WTC11 (cell line): ENCODE measurements around the gene ATP6V0B. TPM values are rescaled to one million over a fixed set of nuclear protein-coding genes. Genes with fewer than 3 reads are reported as not detected.

ENCODE experiments used
- ATAC-seq: fragments of 200-7000 bp; cut with Tn5 transposase; 2 replicates; pipeline ENCODE4 v1.10.0; 2021; ENCODE audit warnings: mild to moderate bottlenecking, moderate library complexity
- CTCF ChIA-PET: fragments of 300-600 bp; sonication (Branson Sonifier 250); formaldehyde crosslinking; loops from one replicate; lab custom pipeline; 2021; ENCODE audit warnings: antibody characterized with exemption; lab: Charles Lee
- POLR2A ChIA-PET: fragments of 350-600 bp; sonication (Branson Sonifier 250); formaldehyde crosslinking; loops from one replicate; lab custom pipeline; 2021; ENCODE audit warnings: antibody characterized with exemption; lab: Charles Lee
- DNase-seq: peaks from one replicate; pipeline ENCODE4 v3.0.0; 2021; ENCODE audit warnings: low spot score
- H3K27ac Mint-ChIP-seq: 2 replicates; pipeline ENCODE4 v1.8.0; 2021; ENCODE audit warnings: mixed read lengths
- H3K27me3 Mint-ChIP-seq: 2 replicates; pipeline ENCODE4 v1.8.0; 2021; ENCODE audit warnings: low read depth, mild to moderate bottlenecking, moderate library complexity, mixed read lengths
- H3K36me3 Mint-ChIP-seq: 2 replicates; pipeline ENCODE4 v1.8.0; 2021; ENCODE audit warnings: mixed read lengths
- H3K4me1 Mint-ChIP-seq: 2 replicates; pipeline ENCODE4 v1.8.0; 2022; ENCODE audit warnings: mixed read lengths
- H3K4me3 Mint-ChIP-seq: 2 replicates; pipeline ENCODE4 v1.8.0; 2021; ENCODE audit warnings: mild to moderate bottlenecking, moderate library complexity, mixed read lengths
- H3K9me3 Mint-ChIP-seq: 2 replicates; pipeline ENCODE4 v1.8.0; 2021; ENCODE audit warnings: mixed read lengths
- CDX4 ChIP-seq: fragments of 250-450 bp; sonication (Bioruptor Pico); IDR thresholded peaks from 2 replicates; pipeline ENCODE4 v1.9.0; 2021; ENCODE audit warnings: moderate library complexity, mild to moderate bottlenecking, inconsistent platforms, borderline replicate concordance
- E2F1 ChIP-seq: sonication (generic); formaldehyde crosslinking; IDR thresholded peaks from 2 replicates; pipeline ENCODE4 v1.8.0; 2022; ENCODE audit warnings: mild to moderate bottlenecking, missing genetic modification reagents
- ELF4 ChIP-seq: sonication (generic); formaldehyde crosslinking; IDR thresholded peaks from 2 replicates; pipeline ENCODE4 v1.8.1; 2022; ENCODE audit warnings: low read depth, mild to moderate bottlenecking, moderate library complexity, missing genetic modification reagents
- ESRRA ChIP-seq: sonication (generic); formaldehyde crosslinking; IDR thresholded peaks from 2 replicates; pipeline ENCODE4 v1.8.1; 2022; ENCODE audit warnings: mild to moderate bottlenecking, missing genetic modification reagents, borderline replicate concordance
- FOXP4 ChIP-seq: sonication (generic); formaldehyde crosslinking; IDR thresholded peaks from 2 replicates; pipeline ENCODE4 v1.8.0; 2022; ENCODE audit warnings: mild to moderate bottlenecking, missing genetic modification reagents
- IRF2 ChIP-seq: sonication (generic); formaldehyde crosslinking; IDR thresholded peaks from 2 replicates; pipeline ENCODE4 v1.8.0; 2022; ENCODE audit warnings: low read depth, missing genetic modification reagents, borderline replicate concordance
- NR1H2 ChIP-seq: sonication (generic); formaldehyde crosslinking; IDR thresholded peaks from 2 replicates; pipeline ENCODE4 v1.9.0; 2021; ENCODE audit warnings: mild to moderate bottlenecking, moderate library complexity, missing genetic modification reagents
- SMAD4 ChIP-seq: sonication (generic); formaldehyde crosslinking; IDR thresholded peaks from 2 replicates; pipeline ENCODE4 v1.8.0; 2022; ENCODE audit warnings: mild to moderate bottlenecking, missing genetic modification reagents
- TCF7 ChIP-seq: sonication (generic); formaldehyde crosslinking; IDR thresholded peaks from 2 replicates; pipeline ENCODE4 v1.8.0; 2022; ENCODE audit warnings: mild to moderate bottlenecking, low read depth, missing genetic modification reagents, moderate library complexity
- TEAD1 ChIP-seq: sonication (generic); formaldehyde crosslinking; IDR thresholded peaks from 2 replicates; pipeline ENCODE4 v1.8.0; 2022; ENCODE audit warnings: mild to moderate bottlenecking, missing genetic modification reagents
- TEAD4 ChIP-seq: sonication (generic); formaldehyde crosslinking; IDR thresholded peaks from 2 replicates; pipeline ENCODE4 v1.8.0; 2022; ENCODE audit warnings: mild to moderate bottlenecking, missing genetic modification reagents
- ZNF317 ChIP-seq: sonication (generic); formaldehyde crosslinking; IDR thresholded peaks from 2 replicates; pipeline ENCODE4 v1.8.1; 2023; ENCODE audit warnings: low read depth, mild to moderate bottlenecking, moderate library complexity, missing genetic modification reagents, borderline replicate concordance
- total RNA-seq: library from RNA; stranded (reverse); gene quantifications from 3 replicates; pipeline ENCODE4 v1.2.3, GENCODE V29; 2021
- TF ChIP-seq, protein P1 (sequence below): fragments of 250-450 bp; sonication (Bioruptor Pico); conservative IDR thresholded peaks from 2 replicates; pipeline ENCODE4 v1.9.0; 2021; ENCODE audit warnings: mild to moderate bottlenecking
- TF ChIP-seq, protein P2 (sequence below): sonication (generic); formaldehyde crosslinking; IDR thresholded peaks from 2 replicates; pipeline ENCODE4 v1.8.1; 2023; ENCODE audit warnings: mild to moderate bottlenecking, missing genetic modification reagents, moderate library complexity
- TF ChIP-seq, protein P3 (sequence below): sonication (generic); formaldehyde crosslinking; IDR thresholded peaks from 2 replicates; pipeline ENCODE4 v1.8.1; 2022; ENCODE audit warnings: low read depth, missing genetic modification reagents, borderline replicate concordance
- TF ChIP-seq, protein P4 (sequence below): sonication (generic); formaldehyde crosslinking; IDR thresholded peaks from 2 replicates; pipeline ENCODE4 v1.8.0; 2023; ENCODE audit warnings: mild to moderate bottlenecking, missing genetic modification reagents

The ATP6V0B gene
- total RNA-seq, 1 experiment from 2014 or later: 110 TPM

GRCh38 chr1:43938892-43939587 lies 35.7 kb upstream of the ATP6V0B start (continued):
- TF ChIP-seq E2F1 (CRISPR knock-in tag): no peak

DNA sequence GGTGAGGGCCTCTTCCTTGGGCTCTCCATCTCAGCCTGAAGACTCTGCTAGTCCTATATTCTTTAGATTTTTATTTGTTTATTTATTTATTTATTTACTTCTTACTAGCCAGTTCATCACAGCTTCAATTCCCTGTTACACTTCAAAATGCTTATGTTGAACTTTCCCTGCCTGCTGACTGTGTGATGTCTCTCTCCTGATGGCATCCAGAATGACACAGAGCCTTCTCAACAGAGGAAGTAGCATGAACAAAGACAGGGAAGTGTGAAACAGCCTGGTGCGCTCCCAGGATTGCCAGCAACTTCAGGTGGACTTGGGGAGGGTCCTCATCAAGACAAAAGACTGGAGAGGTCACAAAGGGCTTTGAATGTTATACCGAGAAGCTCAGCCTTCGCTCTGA lies 32.3 kb upstream of the ATP6V0B start:
- no peaks in the 10 kb centered on the region for H3K27me3 Mint-ChIP-seq
- CTCF ChIA-PET: interaction anchor here (1.2 to 9.9 kb wide), 3 partner anchors 8 to 176 kb away, joined by 6 to 172 read pairs (median 11); partner anchors contain the start of gene ARTN
- no peaks in the 10 kb centered on the region for H3K9me3 Mint-ChIP-seq
- peaks cover 52% of the 10 kb centered on the region for H3K4me1 Mint-ChIP-seq
- ATAC-seq: no peak
- TF ChIP-seq, protein P1, sequence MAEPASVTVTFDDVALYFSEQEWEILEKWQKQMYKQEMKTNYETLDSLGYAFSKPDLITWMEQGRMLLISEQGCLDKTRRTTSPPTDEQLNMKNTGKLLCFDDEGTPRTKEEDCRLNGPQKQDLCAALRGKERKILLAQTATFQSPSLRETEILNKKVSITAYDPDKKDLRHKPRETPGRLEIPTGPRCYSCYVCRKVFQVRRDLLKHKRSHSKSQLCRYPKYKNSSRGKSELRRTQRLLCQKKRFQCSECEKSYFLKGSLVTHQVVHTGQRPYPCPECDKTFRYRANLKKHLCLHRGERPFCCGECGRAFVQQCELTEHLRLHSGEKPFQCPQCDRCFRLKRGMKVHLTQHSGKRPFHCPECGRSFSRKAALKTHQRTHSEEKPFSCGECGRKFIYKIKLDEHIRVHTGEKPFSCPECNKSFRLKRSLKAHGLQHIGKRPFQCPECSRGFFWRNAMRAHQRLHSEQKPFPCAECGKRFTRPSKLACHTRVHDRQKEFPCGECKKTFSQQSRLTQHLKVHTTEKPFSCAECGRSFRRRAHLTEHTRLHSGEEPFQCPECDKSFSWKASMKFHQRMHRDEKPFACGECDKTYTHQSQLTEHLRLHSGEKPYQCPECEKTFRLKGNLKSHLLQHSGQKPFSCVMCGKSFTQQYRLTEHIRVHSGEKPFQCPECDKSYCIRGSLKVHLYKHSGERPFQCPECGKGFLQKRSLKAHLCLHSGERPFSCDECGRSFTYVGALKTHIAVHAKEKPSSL: no peak
- TF ChIP-seq TEAD1 (CRISPR knock-in tag) (no peak), TEAD4 (CRISPR knock-in tag) (no peak), IRF2 (no peak)
- TF ChIP-seq, protein P2, sequence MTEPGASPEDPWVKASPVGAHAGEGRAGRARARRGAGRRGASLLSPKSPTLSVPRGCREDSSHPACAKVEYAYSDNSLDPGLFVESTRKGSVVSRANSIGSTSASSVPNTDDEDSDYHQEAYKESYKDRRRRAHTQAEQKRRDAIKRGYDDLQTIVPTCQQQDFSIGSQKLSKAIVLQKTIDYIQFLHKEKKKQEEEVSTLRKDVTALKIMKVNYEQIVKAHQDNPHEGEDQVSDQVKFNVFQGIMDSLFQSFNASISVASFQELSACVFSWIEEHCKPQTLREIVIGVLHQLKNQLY (CRISPR knock-in tag): no peak
- POLR2A ChIA-PET: interaction anchor here (0.6 kb wide), 1 partner anchor 281 kb away, joined by 9 read pairs; no protein-coding TSS in a partner anchor
- no peak overlapping the region for H3K4me3 Mint-ChIP-seq
- DNase-seq: no peak
- no peak overlapping the region for H3K27ac Mint-ChIP-seq
- no peaks in the 10 kb centered on the region for H3K36me3 Mint-ChIP-seq

DNA sequence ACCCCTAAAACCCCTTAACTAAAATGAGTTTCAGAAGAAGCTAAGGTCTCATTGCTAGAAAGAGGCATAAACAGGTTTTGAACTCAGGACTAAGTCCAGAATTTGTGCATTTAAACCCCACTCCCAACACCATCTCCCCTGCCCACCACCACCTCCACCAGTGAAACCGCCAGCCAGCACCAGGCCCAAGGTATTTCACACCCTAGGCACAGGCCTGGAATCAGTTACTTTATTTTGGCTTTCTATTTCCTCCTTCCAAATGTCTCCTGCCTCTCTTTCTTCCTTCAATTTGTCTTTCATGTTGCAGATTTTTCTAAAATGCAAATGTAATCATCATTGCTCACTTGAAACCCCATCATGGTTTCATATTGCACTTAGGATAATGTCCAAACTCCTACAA lies 29.9 kb upstream of the ATP6V0B start:
- ChIA-PET POLR2A (no interaction called here), CTCF (interaction anchor here (1.2 to 9.9 kb wide), 4 partner anchors 10 to 182 kb away, joined by 3 to 172 read pairs (median 17); partner anchors contain the start of gene ARTN)
- Mint-ChIP-seq H3K36me3 (no peaks in the 10 kb centered on the region; the same call in 1 of the 2 replicates), H3K4me3 (no peak overlapping the region), H3K4me1 (peaks cover 40% of the 10 kb centered on the region), H3K27me3 (no peaks in the 10 kb centered on the region), H3K27ac (no peak overlapping the region), H3K9me3 (no peaks in the 10 kb centered on the region)
- ATAC-seq: no peak
- no peak for DNase-seq
- no peak for TF ChIP-seq CDX4 (CRISPR knock-in tag)
- no peak for TF ChIP-seq ELF4 (CRISPR knock-in tag)
- TF ChIP-seq, protein P3, sequence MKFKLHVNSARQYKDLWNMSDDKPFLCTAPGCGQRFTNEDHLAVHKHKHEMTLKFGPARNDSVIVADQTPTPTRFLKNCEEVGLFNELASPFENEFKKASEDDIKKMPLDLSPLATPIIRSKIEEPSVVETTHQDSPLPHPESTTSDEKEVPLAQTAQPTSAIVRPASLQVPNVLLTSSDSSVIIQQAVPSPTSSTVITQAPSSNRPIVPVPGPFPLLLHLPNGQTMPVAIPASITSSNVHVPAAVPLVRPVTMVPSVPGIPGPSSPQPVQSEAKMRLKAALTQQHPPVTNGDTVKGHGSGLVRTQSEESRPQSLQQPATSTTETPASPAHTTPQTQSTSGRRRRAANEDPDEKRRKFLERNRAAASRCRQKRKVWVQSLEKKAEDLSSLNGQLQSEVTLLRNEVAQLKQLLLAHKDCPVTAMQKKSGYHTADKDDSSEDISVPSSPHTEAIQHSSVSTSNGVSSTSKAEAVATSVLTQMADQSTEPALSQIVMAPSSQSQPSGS (CRISPR knock-in tag): no peak
- TF ChIP-seq, protein P1: no peak
- TF ChIP-seq, protein P4, sequence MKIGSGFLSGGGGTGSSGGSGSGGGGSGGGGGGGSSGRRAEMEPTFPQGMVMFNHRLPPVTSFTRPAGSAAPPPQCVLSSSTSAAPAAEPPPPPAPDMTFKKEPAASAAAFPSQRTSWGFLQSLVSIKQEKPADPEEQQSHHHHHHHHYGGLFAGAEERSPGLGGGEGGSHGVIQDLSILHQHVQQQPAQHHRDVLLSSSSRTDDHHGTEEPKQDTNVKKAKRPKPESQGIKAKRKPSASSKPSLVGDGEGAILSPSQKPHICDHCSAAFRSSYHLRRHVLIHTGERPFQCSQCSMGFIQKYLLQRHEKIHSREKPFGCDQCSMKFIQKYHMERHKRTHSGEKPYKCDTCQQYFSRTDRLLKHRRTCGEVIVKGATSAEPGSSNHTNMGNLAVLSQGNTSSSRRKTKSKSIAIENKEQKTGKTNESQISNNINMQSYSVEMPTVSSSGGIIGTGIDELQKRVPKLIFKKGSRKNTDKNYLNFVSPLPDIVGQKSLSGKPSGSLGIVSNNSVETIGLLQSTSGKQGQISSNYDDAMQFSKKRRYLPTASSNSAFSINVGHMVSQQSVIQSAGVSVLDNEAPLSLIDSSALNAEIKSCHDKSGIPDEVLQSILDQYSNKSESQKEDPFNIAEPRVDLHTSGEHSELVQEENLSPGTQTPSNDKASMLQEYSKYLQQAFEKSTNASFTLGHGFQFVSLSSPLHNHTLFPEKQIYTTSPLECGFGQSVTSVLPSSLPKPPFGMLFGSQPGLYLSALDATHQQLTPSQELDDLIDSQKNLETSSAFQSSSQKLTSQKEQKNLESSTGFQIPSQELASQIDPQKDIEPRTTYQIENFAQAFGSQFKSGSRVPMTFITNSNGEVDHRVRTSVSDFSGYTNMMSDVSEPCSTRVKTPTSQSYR (CRISPR knock-in tag): no peak
- TF ChIP-seq ZNF317 (CRISPR knock-in tag): no peak
- TF ChIP-seq ESRRA (CRISPR knock-in tag): no peak
- TF ChIP-seq NR1H2 (CRISPR knock-in tag): no peak
- no peak for TF ChIP-seq SMAD4 (CRISPR knock-in tag)
- no peak for TF ChIP-seq FOXP4
- no peak for TF ChIP-seq TCF7 (CRISPR knock-in tag)
